Caki2 (cell line): ENCODE measurements around the gene RAB6A. TPM values are rescaled to one million over a fixed set of nuclear protein-coding genes. Genes with fewer than 3 reads are reported as not detected.

Source experiments
- DNase-seq: peaks from one replicate; pipeline ENCODE4 v3.0.0-alpha.2; 2015; ENCODE audit warnings: low read depth
- in situ Hi-C: cut with HindIII; loops from 2 replicates; pipeline ENCODE4 v1.10.0; 2016; ENCODE audit warnings: low sequenced_read_pairs, low pct_unique_long_range_greater_than_20kb, mixed read lengths
- total RNA-seq: library from RNA; depleted of rRNA; stranded (reverse); fragments of >200 nt; shearing (Covaris generic); gene quantifications from 2 replicates; pipeline ENCODE4 v1.2.3, GENCODE V29; 2014; ENCODE audit warnings: low replicate concordance

Gene RAB6A
- total RNA-seq, 1 experiment from 2014 or later: 82.9 TPM

- DNase-seq: peak; percentile 8
- in situ Hi-C loops: no loop called here
Observed at GRCh38 chr11:73664877-73665276, 96.0 kb downstream of the RAB6A start.

GRCh38 chr11:73663604-73664495 is 97.0 kb downstream of the RAB6A start:
- DNase-seq: no peak
- in situ Hi-C loops: no loop called here

- DNase-seq: peak; percentile 19
- in situ Hi-C loops: no loop called here
Observed at GRCh38 chr11:73662445-73663157, 98.3 kb downstream of the RAB6A start.

GRCh38 chr11:73661035-73661628 is 99.7 kb downstream of the RAB6A start:
- in situ Hi-C loops: no loop called here
- DNase-seq: peak; percentile 54

GRCh38 chr11:73660497-73661034 is 100.3 kb downstream of the RAB6A start:
- in situ Hi-C loops: no loop called here
- no peak for DNase-seq

GRCh38 chr11:73659961-73660360 is 100.9 kb downstream of the RAB6A start:
- in situ Hi-C loops: no loop called here
- DNase-seq: no peak

GRCh38 chr11:73656985-73657384 is 103.9 kb downstream of the RAB6A start:
- in situ Hi-C loops: no loop called here
- no peak for DNase-seq

GRCh38 chr11:73655686-73656085 is 105.2 kb downstream of the RAB6A start:
- in situ Hi-C loops: no loop called here

GRCh38 chr11:73654482-73655021 is 106.3 kb downstream of the RAB6A start:
- in situ Hi-C loops: no loop called here
- no peak for DNase-seq

More at GRCh38 chr11:73655686-73656085, 105.2 kb downstream of the RAB6A start:
- no peak for DNase-seq

- in situ Hi-C loops: no loop called here
- no peak for DNase-seq
Observed at GRCh38 chr11:73653996-73654395, 106.9 kb downstream of the RAB6A start.

GRCh38 chr11:73652856-73653559 is 107.9 kb downstream of the RAB6A start:
- DNase-seq: no peak
- in situ Hi-C loops: no loop called here

GRCh38 chr11:73652046-73652730 is 108.7 kb downstream of the RAB6A start:
- DNase-seq: no peak
- in situ Hi-C loops: no loop called here

GRCh38 chr11:73651661-73652045 is 109.2 kb downstream of the RAB6A start:
- in situ Hi-C loops: no loop called here
- no peak for DNase-seq

GRCh38 chr11:73651252-73651651 is 109.6 kb downstream of the RAB6A start:
- no peak for DNase-seq
- in situ Hi-C loops: no loop called here

GRCh38 chr11:73650400-73650799 is 110.5 kb downstream of the RAB6A start:
- in situ Hi-C loops: no loop called here
- no peak for DNase-seq

GRCh38 chr11:73649206-73649605 is 111.7 kb downstream of the RAB6A start:
- in situ Hi-C loops: no loop called here
- DNase-seq: no peak

- in situ Hi-C loops: no loop called here
- DNase-seq: no peak
Observed at GRCh38 chr11:73648571-73649046, 112.3 kb downstream of the RAB6A start.
